Fibroblast of the aortic adventitia (primary cell): ENCODE data around the gene TNF. TPM values are rescaled to one million over a fixed set of nuclear protein-coding genes. Genes with fewer than 3 reads are reported as not detected.

ENCODE experiments used
- DNase-seq: peaks from one replicate; pipeline ENCODE4 v3.0.0-alpha.2; 2010; ENCODE audit warnings: low read depth
- H3K4me3 ChIP-seq: 2 replicates; pipeline ENCODE4 v1.5.1; 2011; ENCODE audit warnings: low read depth, mild to moderate bottlenecking, control low read depth, low read length, moderate library complexity
- total RNA-seq: library from RNA; depleted of rRNA; stranded (reverse); fragments of >200 nt; gene quantifications from 2 replicates; pipeline ENCODE4 v1.2.3, GENCODE V29; 2012; ENCODE audit warnings: low replicate concordance
- TF ChIP-seq, protein P1 (sequence below): IDR thresholded peaks from 2 replicates; pipeline ENCODE4 v1.5.1; 2011; ENCODE audit warnings: mild to moderate bottlenecking, low read length, control low read depth, inconsistent platforms; ENCODE audit not compliant: insufficient read depth

TNF gene
- total RNA-seq, 1 donor: not detected

- DNase-seq: no peak
- no peak overlapping the region for H3K4me3 ChIP-seq
- TF ChIP-seq, protein P1, sequence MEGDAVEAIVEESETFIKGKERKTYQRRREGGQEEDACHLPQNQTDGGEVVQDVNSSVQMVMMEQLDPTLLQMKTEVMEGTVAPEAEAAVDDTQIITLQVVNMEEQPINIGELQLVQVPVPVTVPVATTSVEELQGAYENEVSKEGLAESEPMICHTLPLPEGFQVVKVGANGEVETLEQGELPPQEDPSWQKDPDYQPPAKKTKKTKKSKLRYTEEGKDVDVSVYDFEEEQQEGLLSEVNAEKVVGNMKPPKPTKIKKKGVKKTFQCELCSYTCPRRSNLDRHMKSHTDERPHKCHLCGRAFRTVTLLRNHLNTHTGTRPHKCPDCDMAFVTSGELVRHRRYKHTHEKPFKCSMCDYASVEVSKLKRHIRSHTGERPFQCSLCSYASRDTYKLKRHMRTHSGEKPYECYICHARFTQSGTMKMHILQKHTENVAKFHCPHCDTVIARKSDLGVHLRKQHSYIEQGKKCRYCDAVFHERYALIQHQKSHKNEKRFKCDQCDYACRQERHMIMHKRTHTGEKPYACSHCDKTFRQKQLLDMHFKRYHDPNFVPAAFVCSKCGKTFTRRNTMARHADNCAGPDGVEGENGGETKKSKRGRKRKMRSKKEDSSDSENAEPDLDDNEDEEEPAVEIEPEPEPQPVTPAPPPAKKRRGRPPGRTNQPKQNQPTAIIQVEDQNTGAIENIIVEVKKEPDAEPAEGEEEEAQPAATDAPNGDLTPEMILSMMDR: no peak
Observed at GRCh38 chr6:31574106-31575061, 981 bp upstream of the TNF start.

- TF ChIP-seq, protein P1: no peak
- no peak for DNase-seq
- H3K4me3 ChIP-seq: no peak overlapping the region
Observed at GRCh38 chr6:31575952-31576685, 754 bp downstream of the TNF start.

DNA sequence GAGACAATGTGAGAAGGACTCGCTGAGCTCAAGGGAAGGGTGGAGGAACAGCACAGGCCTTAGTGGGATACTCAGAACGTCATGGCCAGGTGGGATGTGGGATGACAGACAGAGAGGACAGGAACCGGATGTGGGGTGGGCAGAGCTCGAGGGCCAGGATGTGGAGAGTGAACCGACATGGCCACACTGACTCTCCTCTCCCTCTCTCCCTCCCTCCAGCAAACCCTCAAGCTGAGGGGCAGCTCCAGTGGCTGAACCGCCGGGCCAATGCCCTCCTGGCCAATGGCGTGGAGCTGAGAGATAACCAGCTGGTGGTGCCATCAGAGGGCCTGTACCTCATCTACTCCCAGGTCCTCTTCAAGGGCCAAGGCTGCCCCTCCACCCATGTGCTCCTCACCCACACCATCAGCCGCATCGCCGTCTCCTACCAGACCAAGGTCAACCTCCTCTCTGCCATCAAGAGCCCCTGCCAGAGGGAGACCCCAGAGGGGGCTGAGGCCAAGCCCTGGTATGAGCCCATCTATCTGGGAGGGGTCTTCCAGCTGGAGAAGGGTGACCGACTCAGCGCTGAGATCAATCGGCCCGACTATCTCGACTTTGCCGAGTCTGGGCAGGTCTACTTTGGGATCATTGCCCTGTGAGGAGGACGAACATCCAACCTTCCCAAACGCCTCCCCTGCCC lies 1.7 kb downstream of the TNF start:
- H3K4me3 ChIP-seq: no peak overlapping the region
- DNase-seq: no peak
- TF ChIP-seq, protein P1: no peak

- no peak for DNase-seq
- TF ChIP-seq, protein P1: no peak
- no peak overlapping the region for H3K4me3 ChIP-seq
Observed at GRCh38 chr6:31577579-31577966, 2.2 kb downstream of the TNF start.

GRCh38 chr6:31578184-31579118 lies 3.1 kb downstream of the TNF start:
- TF ChIP-seq, protein P1: no peak
- no peak for DNase-seq
- H3K4me3 ChIP-seq: no peak overlapping the region

- DNase-seq: no peak
- TF ChIP-seq, protein P1: no peak
- no peak overlapping the region for H3K4me3 ChIP-seq
Observed at GRCh38 chr6:31579119-31579505, 3.7 kb downstream of the TNF start.
